Liver (tissue), 9 donors: Measurements from ENCODE around the gene COCH. TPM values are rescaled to one million over a fixed set of nuclear protein-coding genes. Genes with fewer than 3 reads are reported as not detected.

Experiments used
- DNase-seq: peaks from one replicate; pipeline ENCODE4 v3.0.0-alpha.2; 2017; ENCODE audit warnings: low spot score
- H3K27ac ChIP-seq, 2 donors: one replicate each; pipeline ENCODE4 v1.7.0; 2013; ENCODE audit warnings: inconsistent platforms in 2 of 2, low read length in 2 of 2, control low read depth in 1 of 2, low read depth in 1 of 2, mild to moderate bottlenecking in 1 of 2
- H3K27me3 ChIP-seq, 4 donors: one replicate each; pipeline versions ENCODE4 v1.6.1 to v1.7.0; 2013; ENCODE audit warnings: low read length in 3 of 4, inconsistent platforms in 1 of 4, mild to moderate bottlenecking in 1 of 4, moderate library complexity in 1 of 4; ENCODE audit not compliant: control insufficient read depth in 4 of 4, insufficient read depth in 4 of 4
- H3K36me3 ChIP-seq, 4 donors: one replicate each; pipeline versions ENCODE4 v1.6.1 to v1.7.0; 2013; ENCODE audit warnings: low read length in 3 of 4, mild to moderate bottlenecking in 3 of 4, low read depth in 1 of 4, moderate library complexity in 1 of 4; ENCODE audit not compliant: control insufficient read depth in 4 of 4, insufficient read depth in 3 of 4
- H3K4me1 ChIP-seq, 4 donors: one replicate each; pipeline versions ENCODE4 v1.6.1 to v1.7.0; 2013; ENCODE audit warnings: low read length in 3 of 4, mild to moderate bottlenecking in 3 of 4, moderate library complexity in 1 of 4; ENCODE audit not compliant: control insufficient read depth in 4 of 4, insufficient read depth in 4 of 4
- H3K4me3 ChIP-seq, 3 donors: one replicate each; pipeline versions ENCODE4 v1.6.1 to v1.7.0; 2013; ENCODE audit warnings: low read length in 3 of 3, control low read depth in 1 of 3, low read depth in 1 of 3, mild to moderate bottlenecking in 1 of 3
- H3K9ac ChIP-seq, 2 donors: one replicate each; pipeline ENCODE4 v1.7.0; 2013; ENCODE audit warnings: low read length in 2 of 2, mild to moderate bottlenecking in 2 of 2, moderate library complexity in 2 of 2, control low read depth in 1 of 2, low read depth in 1 of 2
- H3K9me3 ChIP-seq, 4 donors: one replicate each; pipeline versions ENCODE4 v1.6.1 to v1.7.0; 2013; ENCODE audit warnings: low read length in 3 of 4; ENCODE audit not compliant: control insufficient read depth in 4 of 4
- EGR1 ChIP-seq, 2 donors: IDR thresholded peaks; 2 replicates each; pipeline ENCODE4 v1.6.1; 2016 to 2018; ENCODE audit warnings: antibody characterized with exemption in 2 of 2, low read depth in 2 of 2
- FOXA1 ChIP-seq: IDR thresholded peaks from 2 replicates; pipeline ENCODE4 v1.6.1; 2016; ENCODE audit warnings: antibody characterized with exemption
- GABPA ChIP-seq, 2 donors: IDR thresholded peaks in 1 of 2; conservative IDR thresholded peaks in 1 of 2; 2 replicates each; pipeline ENCODE4 v1.6.1; 2016; ENCODE audit warnings: antibody characterized with exemption in 2 of 2, mild to moderate bottlenecking in 1 of 2, moderate library complexity in 1 of 2
- HNF4A ChIP-seq, 2 donors: conservative IDR thresholded peaks; 2 replicates each; pipeline ENCODE4 v1.6.1; 2016; ENCODE audit warnings: antibody characterized with exemption in 2 of 2, mild to moderate bottlenecking in 2 of 2
- HNF4G ChIP-seq: IDR thresholded peaks from 2 replicates; pipeline ENCODE4 v1.6.1; 2016; ENCODE audit warnings: antibody characterized with exemption
- JUND ChIP-seq, 2 donors: IDR thresholded peaks; 2 replicates each; pipeline ENCODE4 v1.6.1; 2016; ENCODE audit warnings: antibody characterized with exemption in 2 of 2
- MAX ChIP-seq: IDR thresholded peaks from 2 replicates; pipeline ENCODE4 v1.6.1; 2016; ENCODE audit warnings: antibody characterized with exemption
- NR2F2 ChIP-seq: IDR thresholded peaks from 2 replicates; pipeline ENCODE4 v1.6.1; 2016; ENCODE audit warnings: antibody characterized with exemption
- RAD21 ChIP-seq, 2 donors: IDR thresholded peaks; 2 replicates each; pipeline ENCODE4 v1.6.1; 2016; ENCODE audit warnings: antibody characterized with exemption in 2 of 2, mild to moderate bottlenecking in 2 of 2
- REST ChIP-seq: IDR thresholded peaks from 2 replicates; pipeline ENCODE4 v1.6.1; 2016; ENCODE audit warnings: antibody characterized with exemption, mild to moderate bottlenecking
- RXRA ChIP-seq, 2 donors: IDR thresholded peaks; 2 replicates each; pipeline ENCODE4 v1.6.1; 2017 to 2018; ENCODE audit warnings: antibody characterized with exemption in 2 of 2, mild to moderate bottlenecking in 1 of 2
- WGBS: extraction: QIAGEN DNeasy Blood & Tissue Kit; methylation state at CpG from one replicate; pipeline ENCODE4 v1.1.7; 2013; 5-methylcytosine and 5-hydroxymethylcytosine counted together
- polyA plus RNA-seq, 2 donors: library from polyadenylated mRNA; stranded (reverse) in 1 of 2; unstranded in 1 of 2; fragments of 200-250 nt in 1 of 2; fragments of >200 nt in 1 of 2; fragmentation: Nextera tagmentation in 1 of 2; extraction: Ambion mirVana in 1 of 2; gene quantifications; one replicate each; pipeline versions ENCODE4 v1.2.1 to v1.2.3, GENCODE V29; 2013 to 2015
- total RNA-seq, 2 donors: library from RNA; depleted of rRNA; stranded (reverse); fragments of >200 nt; gene quantifications; one replicate each; pipeline ENCODE4 v1.2.3, GENCODE V29; 2014
- TF ChIP-seq, protein P1 (sequence below): IDR thresholded peaks from 2 replicates; pipeline ENCODE4 v1.6.1; 2016; ENCODE audit warnings: antibody characterized with exemption
- TF ChIP-seq, protein P2 (sequence below): fragments of 150-350 bp; IDR thresholded peaks from 2 replicates; pipeline ENCODE4 v1.5.1; 2017; ENCODE audit warnings: improper control_type of control experiment, low read depth, low read length; ENCODE audit not compliant: missing input control
- donor health status: healthy.
- donor health status: healthy.
- donor health status: healthy.
- donor health status: healthy.
- donor health status: healthy.

COCH gene
- total and polyA plus RNA-seq, 4 donors, result 0.33 to 2.5 (median 0.49) TPM

GRCh38 chr14:30885840-30886740 is 11.7 kb downstream of the COCH start:
- Histone ChIP-seq H3K27me3 (no peaks in the 10 kb centered on the region), H3K9me3 (no peaks in the 10 kb centered on the region), H3K27ac (no peak overlapping the region), H3K9ac (no peak overlapping the region), H3K36me3 (peaks cover 0 to 1% (median 0%) of the 10 kb centered on the region in 4 donors), H3K4me3 (no peak overlapping the region), H3K4me1 (no peaks in the 10 kb centered on the region)
- TF ChIP-seq, protein P1, sequence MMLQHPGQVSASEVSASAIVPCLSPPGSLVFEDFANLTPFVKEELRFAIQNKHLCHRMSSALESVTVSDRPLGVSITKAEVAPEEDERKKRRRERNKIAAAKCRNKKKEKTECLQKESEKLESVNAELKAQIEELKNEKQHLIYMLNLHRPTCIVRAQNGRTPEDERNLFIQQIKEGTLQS, result no peak
- no peak for TF ChIP-seq HNF4A (conservative IDR thresholded peaks at IDR 0.05)
- TF ChIP-seq EGR1 (IDR thresholded peaks at IDR 0.05; ENCODE audit: low read depth in 2 of 2), result no peak
- no peak for TF ChIP-seq REST
- TF ChIP-seq, protein P2, sequence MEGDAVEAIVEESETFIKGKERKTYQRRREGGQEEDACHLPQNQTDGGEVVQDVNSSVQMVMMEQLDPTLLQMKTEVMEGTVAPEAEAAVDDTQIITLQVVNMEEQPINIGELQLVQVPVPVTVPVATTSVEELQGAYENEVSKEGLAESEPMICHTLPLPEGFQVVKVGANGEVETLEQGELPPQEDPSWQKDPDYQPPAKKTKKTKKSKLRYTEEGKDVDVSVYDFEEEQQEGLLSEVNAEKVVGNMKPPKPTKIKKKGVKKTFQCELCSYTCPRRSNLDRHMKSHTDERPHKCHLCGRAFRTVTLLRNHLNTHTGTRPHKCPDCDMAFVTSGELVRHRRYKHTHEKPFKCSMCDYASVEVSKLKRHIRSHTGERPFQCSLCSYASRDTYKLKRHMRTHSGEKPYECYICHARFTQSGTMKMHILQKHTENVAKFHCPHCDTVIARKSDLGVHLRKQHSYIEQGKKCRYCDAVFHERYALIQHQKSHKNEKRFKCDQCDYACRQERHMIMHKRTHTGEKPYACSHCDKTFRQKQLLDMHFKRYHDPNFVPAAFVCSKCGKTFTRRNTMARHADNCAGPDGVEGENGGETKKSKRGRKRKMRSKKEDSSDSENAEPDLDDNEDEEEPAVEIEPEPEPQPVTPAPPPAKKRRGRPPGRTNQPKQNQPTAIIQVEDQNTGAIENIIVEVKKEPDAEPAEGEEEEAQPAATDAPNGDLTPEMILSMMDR, result no peak
- no peak for TF ChIP-seq RXRA (IDR thresholded peaks at IDR 0.05)
- no peak for DNase-seq
- 74% methylated on average over 7 of the region's 7 CpGs for WGBS

GRCh38 chr14:30888480-30889243 is 14.3 kb downstream of the COCH start:
- Histone ChIP-seq H3K4me3 (no peak overlapping the region), H3K9me3 (no peaks in the 10 kb centered on the region), H3K27ac (no peak overlapping the region), H3K4me1 (no peaks in the 10 kb centered on the region), H3K36me3 (peaks cover 0 to 1% (median 0%) of the 10 kb centered on the region in 4 donors), H3K27me3 (no peaks in the 10 kb centered on the region), H3K9ac (no peak overlapping the region)
- DNase-seq, result no peak
- no peak for TF ChIP-seq REST
- TF ChIP-seq NR2F2, result no peak
- no peak for TF ChIP-seq FOXA1
- TF ChIP-seq GABPA (IDR thresholded peaks at IDR 0.05 in 1 of 2, conservative IDR thresholded peaks at IDR 0.05 in 1 of 2), result no peak
- TF ChIP-seq RAD21 (IDR thresholded peaks at IDR 0.05), result no peak
- TF ChIP-seq HNF4G, result no peak
- no peak for TF ChIP-seq RXRA (IDR thresholded peaks at IDR 0.05)
- no peak for TF ChIP-seq MAX
- TF ChIP-seq HNF4A (conservative IDR thresholded peaks at IDR 0.05), result no peak
- no peak for TF ChIP-seq EGR1 (IDR thresholded peaks at IDR 0.05; ENCODE audit: low read depth in 2 of 2)
- TF ChIP-seq JUND (IDR thresholded peaks at IDR 0.05), result no peak
- TF ChIP-seq, protein P1, result no peak
- 94% methylated on average over 5 of the region's 5 CpGs for WGBS
